H9 (cell line): Measurements from ENCODE around the gene BRS3. TPM values are rescaled to one million over a fixed set of nuclear protein-coding genes. Genes with fewer than 3 reads are reported as not detected.

Experiments used
- DNase-seq: peaks from one replicate; pipeline ENCODE4 v3.0.0-alpha.2; 2017
- H2AFZ ChIP-seq: one replicate; pipeline ENCODE4 v1.6.1; 2013; ENCODE audit warnings: mild to moderate bottlenecking, low read length, control low read depth, moderate library complexity
- H2AK5ac ChIP-seq: 2 replicates; pipeline ENCODE4 v1.6.1; 2013; ENCODE audit warnings: low read length, control low read depth, mixed read lengths; ENCODE audit not compliant: insufficient read length
- H2BK120ac ChIP-seq: one replicate; pipeline ENCODE4 v1.6.1; 2013; ENCODE audit warnings: low read depth, mild to moderate bottlenecking, low read length, control low read depth, inconsistent platforms; ENCODE audit not compliant: poor library complexity, severe bottlenecking
- H2BK12ac ChIP-seq: 2 replicates; pipeline ENCODE4 v1.6.1; 2013; ENCODE audit warnings: low read length, control low read depth, mixed read lengths, low read depth; ENCODE audit not compliant: insufficient read length
- H2BK15ac ChIP-seq: 2 replicates; pipeline ENCODE4 v1.6.1; 2013; ENCODE audit warnings: low read depth, low read length, control low read depth
- H2BK20ac ChIP-seq: one replicate; pipeline ENCODE4 v1.6.1; 2013; ENCODE audit warnings: low read depth, mild to moderate bottlenecking, low read length, control low read depth, inconsistent platforms; ENCODE audit not compliant: poor library complexity, severe bottlenecking
- H2BK5ac ChIP-seq: 2 replicates; pipeline ENCODE4 v1.6.1; 2013; ENCODE audit warnings: low read length, control low read depth, mixed read lengths; ENCODE audit not compliant: insufficient read length
- H3K14ac ChIP-seq: 2 replicates; pipeline ENCODE4 v1.6.1; 2013; ENCODE audit warnings: low read length, control low read depth; ENCODE audit not compliant: insufficient read depth
- H3K18ac ChIP-seq: 2 replicates; pipeline ENCODE4 v1.6.1; 2013; ENCODE audit warnings: low read depth, mild to moderate bottlenecking, mixed read lengths, low read length, control low read depth; ENCODE audit not compliant: insufficient read length
- H3K23ac ChIP-seq: 2 replicates; pipeline ENCODE4 v1.6.1; 2013; ENCODE audit warnings: low read length, control low read depth, mixed read lengths, low read depth; ENCODE audit not compliant: insufficient read length
- H3K23me2 ChIP-seq: 2 replicates; pipeline ENCODE4 v1.6.1; 2013; ENCODE audit warnings: low read depth, mild to moderate bottlenecking, mixed read lengths, low read length, control low read depth; ENCODE audit not compliant: insufficient read length, poor library complexity, severe bottlenecking
- H3K27ac ChIP-seq: 2 replicates; pipeline ENCODE4 v1.5.1; 2013; ENCODE audit warnings: low read length, control low read depth, mixed read lengths, low read depth; ENCODE audit not compliant: insufficient read length
- H3K27me3 ChIP-seq: 2 replicates; pipeline ENCODE4 v1.6.1; 2013; ENCODE audit warnings: low read length, control low read depth, inconsistent platforms; ENCODE audit not compliant: insufficient read depth
- H3K4ac ChIP-seq: 2 replicates; pipeline ENCODE4 v1.6.1; 2013; ENCODE audit warnings: low read depth, mild to moderate bottlenecking, control low read depth, inconsistent platforms, low read length, moderate library complexity
- H3K4me1 ChIP-seq: 2 replicates; pipeline ENCODE4 v1.6.1; 2013; ENCODE audit warnings: low read length, control low read depth, inconsistent platforms; ENCODE audit not compliant: insufficient read depth
- H3K4me2 ChIP-seq: 2 replicates; pipeline ENCODE4 v1.6.1; 2013; ENCODE audit warnings: low read length, control low read depth, mixed read lengths; ENCODE audit not compliant: insufficient read length, insufficient read depth
- H3K56ac ChIP-seq: 2 replicates; pipeline ENCODE4 v1.6.1; 2013; ENCODE audit warnings: low read depth, mild to moderate bottlenecking, mixed read lengths, low read length, control low read depth; ENCODE audit not compliant: insufficient read length
- H3K79me1 ChIP-seq: 2 replicates; pipeline ENCODE4 v1.6.1; 2013; ENCODE audit warnings: low read depth, mild to moderate bottlenecking, moderate library complexity, low read length, control low read depth, inconsistent platforms; ENCODE audit not compliant: insufficient read depth, poor library complexity, severe bottlenecking
- H3K79me2 ChIP-seq: 2 replicates; pipeline ENCODE4 v1.6.1; 2013; ENCODE audit warnings: low read length, control low read depth, inconsistent platforms; ENCODE audit not compliant: insufficient read depth
- H3K9ac ChIP-seq: 2 replicates; pipeline ENCODE4 v1.6.1; 2013; ENCODE audit warnings: low read length, control low read depth, mixed read lengths; ENCODE audit not compliant: insufficient read length; ENCODE audit errors: extremely low read depth
- H3K9me3 ChIP-seq: one replicate; pipeline ENCODE4 v1.6.1; 2013; ENCODE audit warnings: low read depth, low read length, inconsistent platforms; ENCODE audit not compliant: control insufficient read depth
- H3T11ph ChIP-seq: one replicate; pipeline ENCODE4 v1.6.1; 2013; ENCODE audit warnings: mild to moderate bottlenecking, low read length, control low read depth, inconsistent platforms
- H4K20me1 ChIP-seq: one replicate; pipeline ENCODE4 v1.6.1; 2013; ENCODE audit not compliant: control insufficient read depth, insufficient read length, insufficient read depth
- H4K5ac ChIP-seq: 2 replicates; pipeline ENCODE4 v1.6.1; 2013; ENCODE audit warnings: low read depth, mild to moderate bottlenecking, mixed read lengths, low read length, control low read depth; ENCODE audit not compliant: insufficient read length
- H4K8ac ChIP-seq: replicated peaks from 2 replicates; pipeline ENCODE4 v1.6.1; 2013; ENCODE audit warnings: low read length, control low read depth, mixed read lengths, low read depth; ENCODE audit not compliant: insufficient read length
- H4K91ac ChIP-seq: 2 replicates; pipeline ENCODE4 v1.6.1; 2013; ENCODE audit warnings: low read depth, mild to moderate bottlenecking, moderate library complexity, mixed read lengths, low read length, control low read depth; ENCODE audit not compliant: insufficient read length
- H3K27ac Mint-ChIP-seq, 3 experiments: 2 replicates in 2 of 3; 3 replicates in 1 of 3; pipeline ENCODE4 v1.8.0; 2020 to 2021; ENCODE audit warnings: mixed read lengths in 3 of 3, mild to moderate bottlenecking in 1 of 3, moderate library complexity in 1 of 3
- H3K27me3 Mint-ChIP-seq: 2 replicates; pipeline ENCODE4 v1.8.0; 2021; ENCODE audit warnings: low read depth, mild to moderate bottlenecking, moderate library complexity, mixed read lengths
- H3K36me3 Mint-ChIP-seq, 3 experiments: 2 replicates in 2 of 3; 3 replicates in 1 of 3; pipeline ENCODE4 v1.8.0; 2020 to 2021; ENCODE audit warnings: low read depth in 3 of 3, mixed read lengths in 3 of 3; ENCODE audit not compliant: insufficient read depth in 1 of 3
- H3K4me1 Mint-ChIP-seq, 2 experiments: 2 replicates each; pipeline ENCODE4 v1.8.0; 2020; ENCODE audit warnings: mixed read lengths in 2 of 2
- H3K4me3 Mint-ChIP-seq, 2 experiments: 2 replicates in 1 of 2; 3 replicates in 1 of 2; pipeline ENCODE4 v1.8.0; 2020 to 2021; ENCODE audit warnings: mild to moderate bottlenecking in 2 of 2, mixed read lengths in 2 of 2, moderate library complexity in 1 of 2
- H3K9me3 Mint-ChIP-seq, 2 experiments: 2 replicates in 1 of 2; 3 replicates in 1 of 2; pipeline ENCODE4 v1.8.0; 2020; ENCODE audit warnings: mild to moderate bottlenecking in 2 of 2, mixed read lengths in 2 of 2, moderate library complexity in 1 of 2
- CTCF ChIP-seq: fragments of 200-600 bp; sonication (generic); conservative IDR thresholded peaks from 3 replicates; pipeline ENCODE4 v1.8.0; 2021; ENCODE audit warnings: antibody characterized with exemption, mild to moderate bottlenecking
- WGBS: extraction: QIAGEN DNeasy Blood & Tissue Kit; methylation state at CpG from one replicate; pipeline ENCODE4 v1.1.7; 2013; ENCODE audit warnings: missing lambda C conversion rate, low lambda C conversion rate, mixed read lengths; ENCODE audit not compliant: insufficient read length; ENCODE audit errors: extremely low coverage; 5-methylcytosine and 5-hydroxymethylcytosine counted together
- total RNA-seq: library from RNA; stranded (reverse); gene quantifications from 2 replicates; pipeline ENCODE4 v1.2.1, GENCODE V29; 2021

The BRS3 gene
- total RNA-seq, 1 experiment from 2014 or later = not detected

- H3T11ph ChIP-seq = no peak overlapping the region
- no peaks in the 10 kb centered on the region for H3K4me1 ChIP-seq
- H3K23me2 ChIP-seq = no peaks in the 10 kb centered on the region
- H3K27ac Mint-ChIP-seq = no peak overlapping the region
- no peak overlapping the region for H3K4me3 Mint-ChIP-seq
- TF ChIP-seq CTCF = no peak
- H4K91ac ChIP-seq = no peak overlapping the region
- no peak overlapping the region for H3K4me2 ChIP-seq
- peaks cover 2% of the 10 kb centered on the region; the same call in 1 of the 2 replicates for H3K27me3 Mint-ChIP-seq
- DNase-seq = no peak
- no peaks in the 10 kb centered on the region for H3K4me1 Mint-ChIP-seq
- H3K9me3 Mint-ChIP-seq = peaks cover 24 to 31% of the 10 kb centered on the region in 2 experiments
- no peak overlapping the region for H3K18ac ChIP-seq
- H3K23ac ChIP-seq = no peak overlapping the region
- no peaks in the 10 kb centered on the region for H3K36me3 Mint-ChIP-seq
- H4K20me1 ChIP-seq = no peaks in the 10 kb centered on the region
- no peak overlapping the region for H3K9ac ChIP-seq
- no peaks in the 10 kb centered on the region for H3K27me3 ChIP-seq
- H4K8ac ChIP-seq = no peak overlapping the region
- no peak overlapping the region for H2BK12ac ChIP-seq
- no peak overlapping the region for H2BK20ac ChIP-seq
- H2BK120ac ChIP-seq = no peak overlapping the region
- no peaks in the 10 kb centered on the region for H3K79me2 ChIP-seq
- H2AK5ac ChIP-seq = no peak overlapping the region
- H2AFZ ChIP-seq = no peak overlapping the region
- no peak overlapping the region for H3K14ac ChIP-seq
- H4K5ac ChIP-seq = no peak overlapping the region
- H2BK15ac ChIP-seq = no peak overlapping the region
- no peaks in the 10 kb centered on the region for H3K79me1 ChIP-seq
- H3K27ac ChIP-seq = no peak overlapping the region
- H3K4ac ChIP-seq = no peak overlapping the region
- H2BK5ac ChIP-seq = no peak overlapping the region
- H3K56ac ChIP-seq = no peak overlapping the region
- H3K9me3 ChIP-seq = peaks cover 38% of the 10 kb centered on the region
- no CpG with 5 or more reads among the region's 5 CpGs for WGBS
These were observed 35.1 kb upstream of the BRS3 start for GRCh38 chrX:136452614-136453013.
